GM23248 (cell line): ENCODE results near the gene TNFRSF11A.

Experiments
- EZH2 ChIP-seq: fragments of 200-600 bp; sonication (generic); IDR thresholded peaks from 2 replicates; pipeline ENCODE4 v1.6.1; 2018; ENCODE audit warnings: antibody characterized with exemption, mild to moderate bottlenecking; ENCODE audit not compliant: insufficient read depth, poor library complexity, severe bottlenecking
- EZH2phosphoT487 ChIP-seq: fragments of 200-600 bp; sonication (generic); IDR thresholded peaks from 2 replicates; pipeline ENCODE4 v1.6.1; 2018; ENCODE audit warnings: antibody characterized with exemption, moderate library complexity, mild to moderate bottlenecking, low read depth; ENCODE audit not compliant: insufficient read depth

DNA sequence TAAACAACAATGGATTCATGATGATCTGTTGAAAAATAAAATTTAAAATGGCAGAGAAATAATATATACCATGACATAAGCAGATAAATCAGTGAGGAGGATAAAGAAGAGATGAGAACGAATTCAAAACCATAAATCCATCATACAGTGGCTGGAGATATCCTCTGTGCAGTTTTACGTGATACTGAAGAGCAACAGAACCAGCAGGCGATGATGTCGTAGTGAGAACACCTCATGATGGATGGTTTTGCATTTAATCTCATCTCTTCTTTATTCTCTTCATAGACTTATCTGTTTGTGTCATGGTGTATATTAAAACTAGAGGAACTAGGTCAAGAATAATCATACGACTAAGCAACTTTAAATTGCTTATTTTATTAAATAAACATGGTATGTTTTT, 56.3 kb downstream of the TNFRSF11A start:
- TF ChIP-seq EZH2 (no peak), EZH2phosphoT487 (no peak)
